A673 (cell line): ENCODE results near the gene FAM168A.

Source experiments
- EZH2 ChIP-seq: fragments of 200-600 bp; sonication (generic); IDR thresholded peaks from 2 replicates; pipeline ENCODE4 v1.6.1; 2017; ENCODE audit warnings: borderline replicate concordance, low read depth, mild to moderate bottlenecking, mixed read lengths, antibody characterized with exemption, low read length; ENCODE audit not compliant: poor library complexity, severe bottlenecking
- TF ChIP-seq, protein P1 (sequence below): fragments of 300-800, 200-600 bp; sonication (generic); conservative IDR thresholded peaks from 2 replicates; pipeline ENCODE4 v1.5.1; 2017; ENCODE audit warnings: low read depth, mild to moderate bottlenecking, antibody characterized with exemption, low read length, moderate library complexity, mixed read lengths

GRCh38 chr11:73454987-73455386 lies 142.9 kb downstream of the FAM168A start:
- TF ChIP-seq, protein P1, sequence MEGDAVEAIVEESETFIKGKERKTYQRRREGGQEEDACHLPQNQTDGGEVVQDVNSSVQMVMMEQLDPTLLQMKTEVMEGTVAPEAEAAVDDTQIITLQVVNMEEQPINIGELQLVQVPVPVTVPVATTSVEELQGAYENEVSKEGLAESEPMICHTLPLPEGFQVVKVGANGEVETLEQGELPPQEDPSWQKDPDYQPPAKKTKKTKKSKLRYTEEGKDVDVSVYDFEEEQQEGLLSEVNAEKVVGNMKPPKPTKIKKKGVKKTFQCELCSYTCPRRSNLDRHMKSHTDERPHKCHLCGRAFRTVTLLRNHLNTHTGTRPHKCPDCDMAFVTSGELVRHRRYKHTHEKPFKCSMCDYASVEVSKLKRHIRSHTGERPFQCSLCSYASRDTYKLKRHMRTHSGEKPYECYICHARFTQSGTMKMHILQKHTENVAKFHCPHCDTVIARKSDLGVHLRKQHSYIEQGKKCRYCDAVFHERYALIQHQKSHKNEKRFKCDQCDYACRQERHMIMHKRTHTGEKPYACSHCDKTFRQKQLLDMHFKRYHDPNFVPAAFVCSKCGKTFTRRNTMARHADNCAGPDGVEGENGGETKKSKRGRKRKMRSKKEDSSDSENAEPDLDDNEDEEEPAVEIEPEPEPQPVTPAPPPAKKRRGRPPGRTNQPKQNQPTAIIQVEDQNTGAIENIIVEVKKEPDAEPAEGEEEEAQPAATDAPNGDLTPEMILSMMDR: no peak
- TF ChIP-seq EZH2: no peak
